HEK293 (cell line): Measurements from ENCODE around the gene ELAPOR1.

Experiments
- CTCF ChIA-PET: fragments of 350-600 bp; formaldehyde crosslinking; extraction: SDS; loops from one replicate; lab custom pipeline; 2021; ENCODE audit warnings: antibody characterized with exemption; lab: Yijun Ruan, JAX
- POLR2A ChIA-PET: fragments of 300-600 bp; formaldehyde crosslinking; extraction: SDS; loops from one replicate; lab custom pipeline; 2020; ENCODE audit warnings: antibody characterized with exemption, inconsistent platforms; lab: Yijun Ruan, JAX
- H3K27ac ChIP-seq: fragments of 200-500 bp; sonication (Bioruptor generic); 2 replicates; pipeline ENCODE4 v1.5.1; 2014; ENCODE audit warnings: low read depth, low read length, control low read depth, inconsistent platforms; ENCODE audit errors: extremely low read depth
- H3K36me3 ChIP-seq, 2 experiments: fragments of 200-500 bp in 1 of 2; sonication (Bioruptor generic) in 1 of 2; 1 replicate in 1 of 2; 2 replicates in 1 of 2; pipeline ENCODE4 v1.5.1; 2014 to 2017; ENCODE audit warnings: inconsistent platforms in 2 of 2, low read length in 2 of 2; ENCODE audit not compliant: control insufficient read depth in 2 of 2, insufficient read depth in 1 of 2
- H3K4me1 ChIP-seq: fragments of 200-500 bp; sonication (Bioruptor generic); 2 replicates; pipeline ENCODE4 v1.5.1; 2014; ENCODE audit warnings: mild to moderate bottlenecking, low read length, inconsistent platforms; ENCODE audit not compliant: control insufficient read depth, insufficient read depth
- H3K4me3 ChIP-seq: 2 replicates; pipeline ENCODE4 v1.5.1; 2011; ENCODE audit warnings: low read depth, mild to moderate bottlenecking, control low read depth, low read length, moderate library complexity
- H3K9me3 ChIP-seq: fragments of 200-500 bp; sonication (Bioruptor generic); 2 replicates; pipeline ENCODE4 v1.5.1; 2014; ENCODE audit warnings: low read depth, low read length, inconsistent platforms; ENCODE audit not compliant: control insufficient read depth, insufficient read depth
- CTCF ChIP-seq: fragments of 450-650 bp; formaldehyde crosslinking; IDR thresholded peaks from 2 replicates; pipeline ENCODE4 v1.5.1; 2016; ENCODE audit warnings: missing biosample characterization, missing genetic modification characterization
- GLIS1 ChIP-seq: fragments of 450-650 bp; formaldehyde crosslinking; IDR thresholded peaks from 2 replicates; pipeline ENCODE4 v1.5.1; 2016; ENCODE audit warnings: missing biosample characterization, missing genetic modification characterization
- HOXC10 ChIP-seq: sonication (generic); formaldehyde crosslinking; IDR thresholded peaks from 2 replicates; pipeline ENCODE4 v1.8.1; 2023; ENCODE audit warnings: mild to moderate bottlenecking, missing genetic modification reagents
- INSM2 ChIP-seq: fragments of 450-650 bp; formaldehyde crosslinking; IDR thresholded peaks from 2 replicates; pipeline ENCODE4 v1.5.1; 2016; ENCODE audit warnings: missing biosample characterization, missing genetic modification characterization
- KLF10 ChIP-seq: fragments of 450-650 bp; IDR thresholded peaks from 2 replicates; pipeline ENCODE4 v1.5.1; 2018; ENCODE audit warnings: missing biosample characterization, mild to moderate bottlenecking, missing genetic modification characterization
- KLF17 ChIP-seq: fragments of 450-650 bp; formaldehyde crosslinking; IDR thresholded peaks from 2 replicates; pipeline ENCODE4 v1.5.1; 2016; ENCODE audit warnings: missing biosample characterization, missing genetic modification characterization
- OVOL3 ChIP-seq: fragments of 450-650 bp; formaldehyde crosslinking; IDR thresholded peaks from 2 replicates; pipeline ENCODE4 v1.5.1; 2016; ENCODE audit warnings: missing biosample characterization, missing genetic modification characterization
- PATZ1 ChIP-seq: fragments of 450-650 bp; formaldehyde crosslinking; IDR thresholded peaks from 2 replicates; pipeline ENCODE4 v1.5.1; 2016; ENCODE audit warnings: missing biosample characterization, missing genetic modification characterization
- PRDM10 ChIP-seq: fragments of 450-650 bp; formaldehyde crosslinking; IDR thresholded peaks from 2 replicates; pipeline ENCODE4 v1.5.1; 2016; ENCODE audit warnings: missing biosample characterization, missing genetic modification characterization
- SP2 ChIP-seq: fragments of 450-650 bp; formaldehyde crosslinking; IDR thresholded peaks from 2 replicates; pipeline ENCODE4 v1.5.1; 2016; ENCODE audit warnings: missing biosample characterization, missing genetic modification characterization
- TRIM28 ChIP-seq: IDR thresholded peaks from 2 replicates; pipeline ENCODE4 v1.6.1; 2011; ENCODE audit warnings: low read length, control low read depth, borderline replicate concordance
- ZBTB26 ChIP-seq: fragments of 450-650 bp; formaldehyde crosslinking; optimal IDR thresholded peaks from 2 replicates; pipeline ENCODE3; 2016; ENCODE audit warnings: missing biosample characterization, mild to moderate bottlenecking, missing genetic modification characterization
- ZFP3 ChIP-seq: fragments of 450-650 bp; formaldehyde crosslinking; IDR thresholded peaks from 2 replicates; pipeline ENCODE4 v1.5.1; 2016; ENCODE audit warnings: low read depth, missing biosample characterization, missing genetic modification characterization
- ZNF2 ChIP-seq: fragments of 450-650 bp; formaldehyde crosslinking; IDR thresholded peaks from 2 replicates; pipeline ENCODE4 v1.5.1; 2016; ENCODE audit warnings: missing biosample characterization, missing genetic modification characterization
- ZNF600 ChIP-seq: fragments of 450-650 bp; formaldehyde crosslinking; IDR thresholded peaks from 2 replicates; pipeline ENCODE4 v1.5.1; 2016; ENCODE audit warnings: missing biosample characterization, missing genetic modification characterization
- ZNF623 ChIP-seq: fragments of 450-650 bp; formaldehyde crosslinking; IDR thresholded peaks from 2 replicates; pipeline ENCODE4 v1.5.1; 2016; ENCODE audit warnings: missing biosample characterization, missing genetic modification characterization
- ZNF626 ChIP-seq: fragments of 450-650 bp; sonication (Bioruptor Pico); formaldehyde crosslinking; IDR thresholded peaks from 2 replicates; pipeline ENCODE4 v1.5.1; 2018; ENCODE audit warnings: missing biosample characterization, missing genetic modification characterization, inconsistent platforms
- ZNF629 ChIP-seq: fragments of 450-650 bp; formaldehyde crosslinking; IDR thresholded peaks from 2 replicates; pipeline ENCODE4 v1.5.1; 2017; ENCODE audit warnings: missing biosample characterization, missing genetic modification characterization
- ZNF654 ChIP-seq: fragments of 450-650 bp; formaldehyde crosslinking; IDR thresholded peaks from 2 replicates; pipeline ENCODE4 v1.5.1; 2016; ENCODE audit warnings: low read depth, missing biosample characterization, missing genetic modification characterization
- ZNF660 ChIP-seq: fragments of 450-650 bp; IDR thresholded peaks from 2 replicates; pipeline ENCODE4 v1.5.1; 2018; ENCODE audit warnings: missing biosample characterization, mild to moderate bottlenecking, missing genetic modification characterization
- ZNF692 ChIP-seq: fragments of 450-650 bp; formaldehyde crosslinking; IDR thresholded peaks from 2 replicates; pipeline ENCODE4 v1.5.1; 2016; ENCODE audit warnings: missing biosample characterization, missing genetic modification characterization
- ZNF701 ChIP-seq: fragments of 450-650 bp; formaldehyde crosslinking; IDR thresholded peaks from 2 replicates; pipeline ENCODE4 v1.5.1; 2016; ENCODE audit warnings: missing biosample characterization, missing genetic modification characterization
- ZNF768 ChIP-seq: fragments of 450-650 bp; formaldehyde crosslinking; IDR thresholded peaks from 2 replicates; pipeline ENCODE4 v1.5.1; 2018; ENCODE audit warnings: missing biosample characterization, mild to moderate bottlenecking, missing genetic modification characterization
- ZSCAN30 ChIP-seq: fragments of 450-650 bp; IDR thresholded peaks from 2 replicates; pipeline ENCODE4 v1.5.1; 2018; ENCODE audit warnings: missing biosample characterization, mild to moderate bottlenecking, missing genetic modification characterization, moderate library complexity

The ELAPOR1 gene

GRCh38 chr1:109112652-109113285 lies 1.1 kb upstream of the ELAPOR1 start:
- Histone ChIP-seq H3K4me1 (no peaks in the 10 kb centered on the region), H3K4me3 (no peak overlapping the region), H3K9me3 (no peaks in the 10 kb centered on the region), H3K27ac (no peak overlapping the region), H3K36me3 (no peaks in the 10 kb centered on the region)
- ChIA-PET POLR2A (interaction anchor here (0.6 to 4.2 kb wide), 3 partner anchors 10 to 37 kb away, joined by 4 to 50 read pairs (median 5); partner anchors contain the start of gene TAF13), CTCF (interaction anchor here (0.6 to 3.6 kb wide), 29 partner anchors 8 to 524 kb away, joined by 3 to 44 read pairs (median 4); partner anchors contain the start of genes SARS1 and TMEM167B)
- TF ChIP-seq ZNF629 (tag by site-specific recombination) (0 out of 2 replicates have a peak, but pooled peaks have one; percentile 26), GLIS1 (tag by site-specific recombination) (peak; percentile 35; the same call in 1 of the 2 replicates), CTCF (tag by site-specific recombination) (peak; percentile 79), TRIM28 (no peak), ZNF660 (tag by site-specific recombination) (peak; percentile 85), ZBTB26 (tag by site-specific recombination) (peak; percentile 17), SP2 (tag by site-specific recombination) (no peak), INSM2 (tag by site-specific recombination) (peak; percentile 80), PRDM10 (tag by site-specific recombination) (peak; percentile 13; the same call in 1 of the 2 replicates), ZNF600 (tag by site-specific recombination) (peak; percentile 47; the same call in 1 of the 2 replicates), ZNF768 (tag by site-specific recombination) (no peak), ZNF654 (peak; percentile 79), KLF10 (tag by site-specific recombination) (no peak), ZNF701 (tag by site-specific recombination) (no peak), ZFP3 (tag by site-specific recombination) (no peak), ZSCAN30 (peak; percentile 87), ZNF692 (tag by site-specific recombination) (0 out of 2 replicates have a peak, but pooled peaks have one; percentile 31), OVOL3 (tag by site-specific recombination) (no peak), ZNF2 (tag by site-specific recombination) (peak; percentile 81; the same call in 1 of the 2 replicates), PATZ1 (tag by site-specific recombination) (peak; percentile 29; the same call in 1 of the 2 replicates), HOXC10 (no peak), ZNF623 (0 out of 2 replicates have a peak, but pooled peaks have one; percentile 23), KLF17 (tag by site-specific recombination) (0 out of 2 replicates have a peak, but pooled peaks have one; percentile 49), ZNF626 (tag by site-specific recombination) (no peak)
